ENCODE data around the gene ABHD10.

DNA sequence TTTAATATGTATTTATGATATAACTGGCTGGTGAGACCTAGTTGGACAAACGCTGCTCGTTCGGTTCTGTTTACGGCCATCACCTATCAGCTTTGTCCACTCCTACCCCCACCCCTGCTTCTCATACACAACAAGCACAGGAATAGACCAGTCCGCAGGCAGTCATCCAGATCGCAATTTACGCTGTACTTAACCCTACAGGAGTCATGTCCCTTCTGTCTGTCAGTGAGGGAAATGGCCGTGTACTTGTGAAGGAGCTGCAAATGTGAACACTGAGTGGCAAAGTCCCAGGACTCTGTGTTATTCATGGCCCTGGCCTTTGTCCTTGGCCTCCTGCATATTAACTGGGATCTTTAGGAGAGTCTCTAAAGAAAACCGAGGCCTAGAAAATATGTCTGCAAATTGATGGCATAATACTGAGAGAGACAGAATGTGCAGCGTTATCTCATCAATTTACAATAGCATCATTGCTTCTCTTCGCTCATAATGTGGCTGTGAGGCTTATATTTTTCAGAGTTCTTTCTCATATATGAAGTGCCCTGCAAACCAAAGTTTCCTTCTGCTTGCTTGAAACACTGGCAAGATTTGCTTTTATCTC is 7.2 kb upstream of the ABHD10 start:
- TF ChIP-seq GATA2 (IDR thresholded peaks at IDR 0.05; ENCODE audit: low read depth, low read length) (no peak), GATA3 (IDR thresholded peaks at IDR 0.05; ENCODE audit: low read depth, low read length) (no peak)
